ENCODE data around the gene KIF26B. TPM values are rescaled to one million over a fixed set of nuclear protein-coding genes. Genes with fewer than 3 reads are reported as not detected.

KIF26B gene
- total RNA-seq, 2 donors from 2014 or later, result not detected

DNA sequence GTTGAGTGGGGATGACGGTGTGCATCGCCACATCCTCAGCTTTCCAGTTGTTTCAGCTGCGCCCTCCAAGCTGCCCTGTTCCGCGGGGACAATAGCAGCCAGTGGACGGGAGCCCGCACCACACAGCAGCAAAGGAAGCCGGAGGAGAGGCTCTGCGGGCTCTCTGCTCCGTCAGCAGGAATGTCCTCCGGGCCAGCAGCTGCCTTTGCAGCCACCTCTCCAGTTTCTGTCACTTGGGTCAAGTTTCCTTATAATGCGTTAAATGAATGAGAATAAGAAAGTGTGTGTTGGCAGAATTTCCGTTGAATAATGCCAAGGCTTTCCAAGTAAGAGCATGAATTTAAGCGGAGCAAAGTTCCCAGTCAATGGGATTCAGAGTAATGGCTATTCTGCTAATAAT lies 263.3 kb downstream of the KIF26B start:
- H3K4me1 Mint-ChIP-seq (ENCODE audit: low read depth in 2 of 2), result no peaks in the 10 kb centered on the region
- H3K4me3 Mint-ChIP-seq, result no peak overlapping the region
- ATAC-seq (no peak), DNase-seq (ENCODE audit: low spot score) (no peak)
- peaks cover 15 to 16% of the 10 kb centered on the region in 2 donors for H3K27me3 Mint-ChIP-seq
- H3K36me3 Mint-ChIP-seq, result no peaks in the 10 kb centered on the region
- H3K27ac Mint-ChIP-seq, result no peak overlapping the region
- H3K9me3 Mint-ChIP-seq, result no peaks in the 10 kb centered on the region

DNA sequence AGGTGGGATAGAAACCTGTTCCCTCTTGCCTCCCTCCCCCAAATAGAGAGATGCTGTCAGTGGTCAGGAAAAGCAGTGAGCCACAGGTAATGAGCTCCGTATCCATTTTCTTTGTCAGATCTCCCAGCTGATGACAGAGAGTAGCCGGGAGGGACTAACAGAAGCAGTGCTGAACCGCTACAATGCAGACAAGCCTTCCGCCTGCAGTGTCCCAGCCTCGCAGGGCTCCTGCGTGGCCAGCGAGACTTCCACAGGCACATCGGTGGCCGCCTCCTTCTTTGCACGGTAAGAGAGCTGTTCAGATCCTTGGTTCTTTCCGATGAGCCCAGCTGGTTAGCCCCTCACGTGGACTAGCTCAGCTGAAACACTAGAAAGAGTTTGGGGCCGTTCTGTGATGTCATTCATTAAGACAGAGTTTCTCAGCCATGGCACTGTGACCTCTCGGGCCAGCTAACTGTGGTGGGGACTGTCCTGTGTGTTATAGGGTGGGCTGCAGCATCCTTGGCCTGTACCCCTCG lies 264.7 kb downstream of the KIF26B start:
- no peaks in the 10 kb centered on the region for H3K4me1 Mint-ChIP-seq (ENCODE audit: low read depth in 2 of 2)
- DNase-seq (ENCODE audit: low spot score), result no peak
- H3K4me3 Mint-ChIP-seq, result no peak overlapping the region
- no peak overlapping the region for H3K27ac Mint-ChIP-seq
- no peak for ATAC-seq
- H3K9me3 Mint-ChIP-seq, result no peaks in the 10 kb centered on the region
- H3K27me3 Mint-ChIP-seq, result peaks cover 15 to 16% of the 10 kb centered on the region in 2 donors
- H3K36me3 Mint-ChIP-seq, result no peaks in the 10 kb centered on the region

DNA sequence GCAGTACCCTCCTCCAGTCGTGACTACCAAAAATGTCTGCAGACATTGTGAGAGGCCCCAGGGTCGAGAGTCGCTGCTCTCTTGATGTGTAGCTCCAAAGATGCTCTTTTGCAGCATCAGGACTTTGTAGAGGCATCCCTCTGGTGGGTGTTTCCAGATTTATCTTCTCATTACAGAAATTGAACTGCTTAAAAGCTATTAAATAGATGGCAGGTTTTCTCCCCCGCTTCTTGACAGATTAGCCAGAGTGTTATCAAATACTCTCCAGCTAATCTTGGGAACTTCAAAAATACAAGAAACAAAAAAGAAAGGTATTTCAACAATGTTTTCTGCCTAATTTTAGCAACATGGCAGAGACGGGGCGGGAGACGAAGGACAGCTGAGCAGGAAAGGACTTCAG lies 265.2 kb downstream of the KIF26B start:
- H3K9me3 Mint-ChIP-seq, result no peaks in the 10 kb centered on the region
- no peak overlapping the region for H3K4me3 Mint-ChIP-seq
- no peaks in the 10 kb centered on the region for H3K36me3 Mint-ChIP-seq
- peaks cover 15 to 16% of the 10 kb centered on the region in 2 donors for H3K27me3 Mint-ChIP-seq
- H3K4me1 Mint-ChIP-seq (ENCODE audit: low read depth in 2 of 2), result no peaks in the 10 kb centered on the region
- ATAC-seq, result no peak
- no peak overlapping the region for H3K27ac Mint-ChIP-seq
- no peak for DNase-seq (ENCODE audit: low spot score)

DNA sequence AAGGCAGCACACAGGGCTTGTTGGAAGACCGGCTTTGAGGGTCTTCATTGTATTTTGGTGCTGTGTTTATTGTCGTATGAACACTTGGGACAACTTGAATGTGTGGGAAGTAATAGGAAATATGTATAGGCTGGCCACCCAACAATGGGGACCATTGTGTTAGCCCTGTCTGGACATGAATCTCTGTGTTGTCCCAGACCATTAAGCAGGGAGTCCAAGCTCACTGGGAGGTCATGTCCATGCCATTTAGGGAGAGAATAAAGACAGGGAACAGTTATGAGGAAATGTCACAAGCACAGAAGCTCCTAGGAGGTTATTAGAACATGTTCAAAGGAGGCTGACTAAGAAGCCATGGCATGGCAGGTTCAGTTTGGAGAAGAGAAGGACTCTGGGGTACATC lies 266.1 kb downstream of the KIF26B start:
- no peak for DNase-seq (ENCODE audit: low spot score)
- no peak overlapping the region for H3K4me3 Mint-ChIP-seq
- H3K9me3 Mint-ChIP-seq, result no peaks in the 10 kb centered on the region
- H3K27ac Mint-ChIP-seq, result no peak overlapping the region
- H3K4me1 Mint-ChIP-seq (ENCODE audit: low read depth in 2 of 2), result no peaks in the 10 kb centered on the region
- peaks cover 15 to 16% of the 10 kb centered on the region in 2 donors for H3K27me3 Mint-ChIP-seq
- ATAC-seq, result no peak
- no peaks in the 10 kb centered on the region for H3K36me3 Mint-ChIP-seq

DNA sequence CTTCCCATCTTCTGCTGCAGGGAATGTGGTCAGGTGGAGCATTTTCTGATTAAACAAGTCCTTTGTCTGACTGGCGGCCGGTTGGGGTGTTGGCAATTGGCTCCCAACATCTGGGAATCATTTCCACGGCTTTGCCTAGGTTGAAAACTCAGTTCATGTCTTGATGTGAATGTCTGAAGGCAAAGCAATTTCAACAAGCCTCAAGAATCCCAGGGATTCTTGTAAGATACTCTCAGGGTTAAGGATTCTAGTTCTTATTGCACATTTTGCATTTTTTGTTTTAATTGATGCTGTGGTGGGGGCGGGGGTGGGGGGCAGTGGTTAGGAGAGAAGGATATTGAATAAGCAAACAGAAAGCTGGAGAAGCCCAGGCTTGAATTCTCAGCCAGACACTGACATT lies 273.9 kb downstream of the KIF26B start:
- ATAC-seq (no peak), DNase-seq (ENCODE audit: low spot score) (no peak)
- H3K4me1 Mint-ChIP-seq (ENCODE audit: low read depth in 2 of 2), result no peaks in the 10 kb centered on the region
- peaks cover 5 to 20% of the 10 kb centered on the region in 2 donors for H3K27me3 Mint-ChIP-seq
- H3K36me3 Mint-ChIP-seq, result no peaks in the 10 kb centered on the region
- H3K4me3 Mint-ChIP-seq, result no peak overlapping the region
- no peaks in the 10 kb centered on the region for H3K9me3 Mint-ChIP-seq
- H3K27ac Mint-ChIP-seq, result no peak overlapping the region

DNA sequence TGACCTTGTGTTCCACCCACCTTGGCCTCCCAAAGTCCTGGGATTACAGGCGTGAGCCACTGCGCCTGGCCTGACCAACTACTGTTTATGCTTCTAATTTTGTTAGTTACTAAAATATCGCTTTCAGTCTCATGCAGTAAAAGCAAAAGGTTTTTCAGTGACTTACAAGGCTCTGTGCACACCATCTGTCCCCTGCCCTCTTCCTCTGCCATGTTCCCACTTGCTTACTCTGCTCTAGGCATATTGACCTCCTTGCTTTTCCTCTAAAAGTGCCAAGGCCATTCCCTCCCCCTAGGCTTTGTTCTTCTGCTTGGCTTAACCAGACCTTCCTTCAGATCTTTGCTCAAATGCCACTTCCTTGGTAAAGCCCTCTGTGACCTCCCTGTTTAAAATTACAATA lies 276.9 kb downstream of the KIF26B start:
- DNase-seq (ENCODE audit: low spot score), result no peak
- ATAC-seq, result no peak
- no peak overlapping the region for H3K27ac Mint-ChIP-seq
- no peaks in the 10 kb centered on the region for H3K4me1 Mint-ChIP-seq (ENCODE audit: low read depth in 2 of 2)
- H3K4me3 Mint-ChIP-seq, result no peak overlapping the region
- no peaks in the 10 kb centered on the region for H3K9me3 Mint-ChIP-seq
- no peaks in the 10 kb centered on the region for H3K36me3 Mint-ChIP-seq
- H3K27me3 Mint-ChIP-seq, result peaks cover 10 to 24% of the 10 kb centered on the region in 2 donors

DNA sequence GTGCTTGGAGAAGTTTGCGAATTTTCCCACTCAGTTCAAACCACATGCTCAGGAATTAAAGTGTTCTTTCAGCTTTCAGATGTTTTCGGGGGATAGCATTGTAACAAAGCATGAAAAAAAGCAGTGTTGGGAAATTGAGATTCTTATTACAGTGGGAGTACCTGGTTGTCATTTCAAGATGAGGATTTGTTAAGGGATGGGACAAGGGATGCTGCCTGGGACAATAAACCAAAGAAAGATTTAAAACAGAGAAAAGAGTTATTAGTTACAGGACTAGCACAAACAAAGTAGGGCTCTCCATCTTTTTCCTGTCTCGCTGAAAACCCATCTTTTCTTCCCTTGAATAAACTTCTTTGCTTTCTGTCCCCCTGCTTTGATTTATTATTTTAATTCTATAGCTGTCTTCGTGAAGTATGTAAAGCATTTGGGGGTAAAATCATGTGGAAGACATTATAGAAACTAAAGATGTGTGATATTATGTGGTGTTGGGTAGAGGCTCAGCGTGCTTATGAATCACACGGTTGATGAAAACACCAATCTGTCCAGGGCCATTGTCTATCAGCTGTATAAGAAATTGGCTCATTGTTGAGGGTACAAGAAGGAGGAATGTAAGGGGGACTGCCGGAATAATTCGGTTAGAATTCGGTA lies 277.6 kb downstream of the KIF26B start:
- Mint-ChIP-seq H3K4me1 (ENCODE audit: low read depth in 2 of 2) (no peaks in the 10 kb centered on the region), H3K36me3 (no peaks in the 10 kb centered on the region), H3K4me3 (no peak overlapping the region), H3K27ac (no peak overlapping the region), H3K9me3 (no peaks in the 10 kb centered on the region), H3K27me3 (peaks cover 13 to 31% of the 10 kb centered on the region in 2 donors)
- DNase-seq (ENCODE audit: low spot score), result no peak
- no peak for ATAC-seq

DNA sequence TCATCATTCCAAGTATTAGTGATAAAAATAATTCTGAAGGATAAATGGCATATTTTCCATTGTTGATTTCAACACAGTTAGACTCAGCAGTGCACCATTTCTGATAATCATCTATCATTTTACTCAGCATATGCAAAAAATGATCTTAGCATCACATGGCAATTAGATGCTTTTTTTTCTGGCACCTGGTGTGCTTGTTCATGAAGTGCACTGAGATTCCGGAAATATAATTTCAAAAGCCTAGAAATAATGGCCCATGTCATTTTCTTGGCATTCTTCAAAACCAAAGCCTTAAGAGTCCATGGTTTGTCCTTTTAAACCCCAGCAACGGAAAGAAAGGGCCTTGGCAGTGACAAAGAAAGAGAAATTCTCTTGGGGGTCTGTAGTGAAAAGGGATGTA lies 278.8 kb downstream of the KIF26B start:
- Mint-ChIP-seq H3K4me3 (no peak overlapping the region), H3K27me3 (peaks cover 15 to 42% of the 10 kb centered on the region in 2 donors), H3K27ac (no peak overlapping the region), H3K4me1 (ENCODE audit: low read depth in 2 of 2) (no peaks in the 10 kb centered on the region), H3K36me3 (no peaks in the 10 kb centered on the region), H3K9me3 (no peaks in the 10 kb centered on the region)
- ATAC-seq (no peak), DNase-seq (ENCODE audit: low spot score) (no peak)

DNA sequence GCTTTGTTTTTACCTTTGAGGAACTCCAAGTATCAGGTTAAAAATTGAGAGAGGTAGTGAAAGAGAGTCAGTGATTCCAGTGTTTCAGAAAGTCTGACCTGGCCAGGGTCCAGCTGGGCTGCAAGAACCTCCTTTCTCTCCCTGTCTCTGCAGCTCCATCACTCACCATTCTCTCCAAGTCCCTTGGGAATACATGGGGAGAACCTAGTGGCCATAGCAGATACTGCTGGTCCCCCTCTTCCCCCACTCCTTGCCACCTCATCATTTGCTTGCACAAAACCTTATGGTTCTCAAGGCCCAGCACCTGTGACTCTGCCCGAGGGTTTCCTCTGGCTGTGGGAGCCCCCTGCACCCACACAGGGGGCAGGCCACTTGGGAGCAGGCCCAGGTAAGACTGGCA lies 279.5 kb downstream of the KIF26B start:
- Mint-ChIP-seq H3K9me3 (no peaks in the 10 kb centered on the region), H3K27me3 (peaks cover 16 to 43% of the 10 kb centered on the region in 2 donors), H3K36me3 (no peaks in the 10 kb centered on the region), H3K27ac (no peak overlapping the region), H3K4me1 (ENCODE audit: low read depth in 2 of 2) (no peaks in the 10 kb centered on the region), H3K4me3 (no peak overlapping the region)
- no peak for ATAC-seq
- DNase-seq (ENCODE audit: low spot score), result no peak

DNA sequence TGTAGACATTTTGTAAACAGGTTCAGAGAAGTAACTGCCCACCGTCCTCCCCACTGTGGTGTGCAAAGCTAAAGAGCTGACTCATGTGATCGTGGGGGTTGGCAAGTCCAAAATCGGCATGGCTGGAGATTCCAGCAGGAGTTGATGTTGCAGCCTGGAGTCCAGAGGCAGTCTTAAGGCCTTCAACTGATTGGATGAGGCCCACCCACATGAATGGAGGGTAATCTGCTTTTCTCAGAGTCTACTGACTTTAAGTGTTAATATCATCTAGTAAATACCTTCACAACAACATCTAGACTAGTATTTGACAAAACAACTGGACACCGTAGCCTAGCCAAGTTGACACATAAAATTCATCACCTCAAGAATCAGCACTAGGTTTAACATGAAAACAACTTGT lies 281.6 kb downstream of the KIF26B start:
- Mint-ChIP-seq H3K4me1 (ENCODE audit: low read depth in 2 of 2) (peaks cover 0 to 1% of the 10 kb centered on the region in 2 donors), H3K27me3 (peaks cover 22 to 43% of the 10 kb centered on the region in 2 donors), H3K36me3 (no peaks in the 10 kb centered on the region), H3K27ac (no peak overlapping the region), H3K9me3 (no peaks in the 10 kb centered on the region), H3K4me3 (no peak overlapping the region)
- ATAC-seq, result no peak
- DNase-seq (ENCODE audit: low spot score), result no peak

DNA sequence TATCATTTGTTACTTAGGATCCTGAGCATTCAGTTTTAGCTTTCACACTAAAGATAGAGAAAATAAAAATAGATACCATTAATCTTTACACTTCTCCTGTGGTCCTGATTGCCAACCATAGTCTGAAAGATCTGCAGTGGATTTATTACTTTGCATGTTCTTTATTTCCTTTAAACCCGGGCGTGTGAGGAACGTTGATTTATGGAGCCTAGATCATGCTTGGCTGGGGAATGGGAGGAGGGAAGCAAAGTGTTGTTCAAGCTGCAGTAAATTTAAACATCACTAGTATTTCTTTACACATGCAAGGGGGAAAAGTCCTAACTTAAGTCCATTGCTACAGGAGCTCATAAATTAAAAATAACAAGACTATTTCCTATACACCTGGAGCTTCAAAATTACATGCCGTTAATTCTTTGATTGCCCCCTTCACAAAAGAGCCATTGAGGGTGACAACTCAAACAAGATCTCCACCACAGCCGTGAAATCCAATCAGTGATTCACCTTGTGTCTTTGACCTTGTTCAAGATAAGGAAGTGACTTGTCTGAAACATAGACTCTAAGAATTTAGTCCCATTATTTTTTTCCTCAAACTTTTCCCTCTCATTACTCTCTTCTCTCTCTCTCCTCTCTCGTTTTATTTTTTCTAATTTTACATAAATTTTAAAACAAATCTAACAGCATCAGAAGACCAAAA lies 282.7 kb downstream of the KIF26B start:
- H3K9me3 Mint-ChIP-seq, result no peaks in the 10 kb centered on the region
- no peak overlapping the region for H3K4me3 Mint-ChIP-seq
- H3K27ac Mint-ChIP-seq, result no peak overlapping the region
- peaks cover 21 to 35% of the 10 kb centered on the region in 2 donors for H3K27me3 Mint-ChIP-seq
- no peaks in the 10 kb centered on the region for H3K36me3 Mint-ChIP-seq
- DNase-seq (ENCODE audit: low spot score), result no peak
- peaks cover 0 to 6% of the 10 kb centered on the region in 2 donors for H3K4me1 Mint-ChIP-seq (ENCODE audit: low read depth in 2 of 2)
- ATAC-seq, result no peak

DNA sequence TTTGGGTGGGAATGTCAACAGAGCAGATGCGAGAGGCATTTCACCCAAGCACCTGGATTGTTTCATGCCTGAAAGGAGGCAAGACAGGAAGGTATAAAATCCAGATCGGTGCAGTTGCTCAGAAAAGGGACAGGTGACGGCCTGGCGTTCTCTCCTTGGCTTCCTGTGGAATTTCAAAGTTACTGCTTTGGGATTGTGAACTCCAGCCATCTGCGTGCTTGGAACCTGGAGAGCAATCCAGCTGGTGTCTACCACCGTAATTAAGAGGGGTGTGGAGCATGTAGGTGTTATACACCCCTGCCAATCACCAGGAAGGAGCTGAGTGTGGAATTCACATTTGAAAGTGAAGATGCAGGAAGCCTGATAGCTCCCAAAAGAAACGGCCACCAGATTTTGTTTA lies 286.1 kb downstream of the KIF26B start:
- H3K27ac Mint-ChIP-seq, result no peak overlapping the region
- H3K4me1 Mint-ChIP-seq (ENCODE audit: low read depth in 2 of 2), result peaks cover 0 to 6% of the 10 kb centered on the region in 2 donors
- H3K36me3 Mint-ChIP-seq, result no peaks in the 10 kb centered on the region
- peaks cover 19% of the 10 kb centered on the region in 2 donors for H3K27me3 Mint-ChIP-seq
- no peak overlapping the region for H3K4me3 Mint-ChIP-seq
- H3K9me3 Mint-ChIP-seq, result no peaks in the 10 kb centered on the region
- no peak for DNase-seq (ENCODE audit: low spot score)
- no peak for ATAC-seq

DNA sequence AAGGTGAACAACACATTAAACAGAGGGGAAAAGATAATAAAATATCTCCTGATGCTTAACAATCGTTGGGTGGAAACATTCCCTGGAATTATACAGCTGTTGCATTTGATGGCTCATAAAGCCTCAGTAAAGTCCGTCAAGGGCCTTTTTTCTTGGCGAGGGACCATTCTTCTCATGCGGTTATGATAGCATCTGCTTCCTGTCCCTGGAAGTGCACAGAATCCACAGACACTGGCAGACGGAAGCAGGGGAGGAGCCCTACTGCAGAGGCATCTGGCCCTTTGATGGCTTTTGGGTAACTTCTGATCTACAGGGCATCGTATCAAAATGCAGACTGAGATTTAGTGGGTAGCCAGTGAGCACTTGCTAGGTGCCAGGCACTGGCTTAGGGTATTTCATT lies 286.9 kb downstream of the KIF26B start:
- Mint-ChIP-seq H3K27ac (no peak overlapping the region), H3K27me3 (peaks cover 19% of the 10 kb centered on the region in 2 donors), H3K4me1 (ENCODE audit: low read depth in 2 of 2) (peaks cover 0 to 6% of the 10 kb centered on the region in 2 donors), H3K36me3 (no peaks in the 10 kb centered on the region), H3K4me3 (no peak overlapping the region), H3K9me3 (no peaks in the 10 kb centered on the region)
- ATAC-seq, result no peak
- no peak for DNase-seq (ENCODE audit: low spot score)

DNA sequence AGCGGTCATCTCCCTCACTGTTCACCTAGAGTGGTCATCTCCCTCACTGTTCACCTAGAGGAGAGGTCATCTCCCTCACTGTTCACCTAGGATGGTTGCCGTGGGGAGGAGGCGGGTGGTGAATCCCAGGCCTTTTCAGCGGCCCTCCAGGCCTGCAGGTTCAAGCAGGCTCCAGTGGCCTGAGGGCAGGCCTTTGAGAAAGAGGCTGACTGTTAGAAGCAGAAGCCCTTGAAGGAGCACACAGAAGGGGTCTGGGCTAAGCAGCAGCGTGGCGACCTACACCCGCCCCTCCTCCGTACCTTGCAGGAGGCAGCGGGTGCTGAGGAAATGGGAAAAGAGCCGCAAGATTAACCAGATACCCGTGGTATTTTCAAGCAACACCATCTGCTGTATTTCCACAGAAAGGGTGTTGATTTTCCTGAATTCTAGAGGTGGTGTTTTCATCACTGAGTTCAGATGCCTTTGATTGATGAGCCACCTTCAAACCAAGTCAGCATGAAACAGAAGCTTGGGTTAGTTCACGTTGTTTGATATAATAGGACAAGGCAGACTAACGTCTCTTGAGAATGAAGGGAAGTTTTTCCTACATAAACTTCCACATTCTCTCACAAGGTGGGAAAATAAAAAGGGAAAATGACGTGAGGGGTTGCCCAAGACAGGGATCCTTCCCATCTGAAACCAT lies 289.5 kb downstream of the KIF26B start:
- H3K36me3 Mint-ChIP-seq, result no peaks in the 10 kb centered on the region
- ATAC-seq, result no peak
- no peak overlapping the region for H3K27ac Mint-ChIP-seq
- H3K9me3 Mint-ChIP-seq, result no peaks in the 10 kb centered on the region
- no peak for DNase-seq (ENCODE audit: low spot score)
- peaks cover 0 to 12% of the 10 kb centered on the region in 2 donors for H3K27me3 Mint-ChIP-seq
- H3K4me3 Mint-ChIP-seq, result no peak overlapping the region
- H3K4me1 Mint-ChIP-seq (ENCODE audit: low read depth in 2 of 2), result peaks cover 0 to 6% of the 10 kb centered on the region in 2 donors
